A549 (cell line): ENCODE measurements around the gene IL17A. TPM values are rescaled to one million over a fixed set of nuclear protein-coding genes. Genes with fewer than 3 reads are reported as not detected.

Source experiments
- ATAC-seq, 2 experiments: fragments of 200-7000 bp in 1 of 2; fragments of >200 bp in 1 of 2; cut with Nextera tagmentation in 1 of 2; cut with Tn5 transposase in 1 of 2; 3 replicates each; pipeline versions ENCODE4 v1.8.0 to v1.9.1; 2018 to 2020; ENCODE audit warnings: mild to moderate bottlenecking in 1 of 2, moderate library complexity in 1 of 2
- CTCF ChIA-PET: fragments of 300-600 bp; sonication (Branson Sonifier 250); formaldehyde crosslinking; extraction: SDS; loops from one replicate; lab custom pipeline; 2021; ENCODE audit warnings: antibody characterized with exemption, inconsistent platforms; lab: Yijun Ruan, JAX
- POLR2A ChIA-PET: fragments of 350-600 bp; formaldehyde crosslinking; extraction: SDS; loops from one replicate; lab custom pipeline; 2021; ENCODE audit warnings: antibody characterized with exemption, inconsistent platforms; lab: Yijun Ruan, JAX
- DNase-seq, 2 experiments: peaks; one replicate each; pipeline versions ENCODE4 v3.0.0 to v3.0.0-alpha.2; 2011 to 2016; ENCODE audit warnings: low read depth in 1 of 2, low spot score in 1 of 2
- FAIRE-seq: peaks from 2 replicates; lab custom pipeline; 2011; peaks lifted over from hg19 to GRCh38; lab: Jason Lieb, UNC
- H3K27ac ChIP-seq, 2 experiments: fragments of >200 bp; sonication (Bioruptor Twin); formaldehyde crosslinking; 3 replicates each; pipeline ENCODE4 v1.5.1; 2016 to 2017
- H3K4me1 ChIP-seq: fragments of >200 bp; sonication (Bioruptor Twin); formaldehyde crosslinking; 3 replicates; pipeline ENCODE4 v1.6.1; 2016
- H3K4me2 ChIP-seq: fragments of >200 bp; sonication (Bioruptor Twin); formaldehyde crosslinking; 3 replicates; pipeline ENCODE4 v1.6.1; 2016
- H3K4me3 ChIP-seq: fragments of >200 bp; sonication (Bioruptor Twin); formaldehyde crosslinking; 3 replicates; pipeline ENCODE4 v1.5.1; 2016
- H3K9me3 ChIP-seq: fragments of >200 bp; sonication (Bioruptor Twin); formaldehyde crosslinking; 3 replicates; pipeline ENCODE4 v1.6.1; 2016
- BHLHE40 ChIP-seq: IDR thresholded peaks from 2 replicates; pipeline ENCODE4 v1.6.1; 2012; ENCODE audit warnings: low read depth, low read length, inconsistent platforms
- CBX2 ChIP-seq: fragments of 200-600 bp; sonication (generic); IDR thresholded peaks from 2 replicates; pipeline ENCODE4 v1.6.1; 2016; ENCODE audit warnings: low read depth, mild to moderate bottlenecking, borderline replicate concordance
- CEBPB ChIP-seq, 2 experiments: fragments of >200 bp in 1 of 2; sonication (Bioruptor Twin) in 1 of 2; formaldehyde crosslinking in 1 of 2; IDR thresholded peaks; 2 replicates each; pipeline ENCODE4 v1.6.1; 2012 to 2016
- CHD4 ChIP-seq: fragments of 200-600 bp; sonication (generic); IDR thresholded peaks from 2 replicates; pipeline ENCODE4 v1.6.1; 2016; ENCODE audit warnings: antibody characterized with exemption, mild to moderate bottlenecking, borderline replicate concordance
- CTCF ChIP-seq: fragments of >200 bp; sonication (Bioruptor Twin); formaldehyde crosslinking; IDR thresholded peaks from 3 replicates; pipeline ENCODE4 v1.5.1; 2016
- EHF ChIP-seq: fragments of 250-450 bp; sonication (Bioruptor Pico); IDR thresholded peaks from 2 replicates; pipeline ENCODE4 v1.5.0; 2020; ENCODE audit warnings: mild to moderate bottlenecking
- FOSL2 ChIP-seq, 2 experiments: fragments of 450-650 bp in 1 of 2; fragments of >200 bp in 1 of 2; sonication (Bioruptor Twin) in 1 of 2; formaldehyde crosslinking; IDR thresholded peaks; 2 replicates each; pipeline versions ENCODE4 v1.5.0 to v1.6.1; 2016 to 2020; ENCODE audit warnings: mild to moderate bottlenecking in 1 of 2, moderate library complexity in 1 of 2
- GATA3 ChIP-seq: IDR thresholded peaks from 2 replicates; pipeline ENCODE4 v1.6.1; 2012; ENCODE audit warnings: borderline replicate concordance
- HDAC2 ChIP-seq: fragments of 200-600 bp; sonication (generic); IDR thresholded peaks from 2 replicates; pipeline ENCODE4 v1.6.1; 2016
- HMGXB4 ChIP-seq: fragments of 250-450 bp; sonication (Bioruptor Pico); IDR thresholded peaks from 2 replicates; pipeline ENCODE4 v1.5.0; 2021; ENCODE audit warnings: mild to moderate bottlenecking, moderate library complexity, borderline replicate concordance
- HOXA7 ChIP-seq: fragments of 250-450 bp; sonication (Bioruptor Pico); IDR thresholded peaks from 2 replicates; pipeline ENCODE4 v1.5.0; 2020; ENCODE audit warnings: mild to moderate bottlenecking, moderate library complexity
- JUNB ChIP-seq: fragments of >200 bp; sonication (Bioruptor Twin); formaldehyde crosslinking; IDR thresholded peaks from 2 replicates; pipeline ENCODE4 v1.6.1; 2016
- MAFK ChIP-seq: fragments of 450-650 bp; IDR thresholded peaks from 2 replicates; pipeline ENCODE4 v1.6.1; 2014; ENCODE audit not compliant: partially characterized antibody
- NFE2L2 ChIP-seq: fragments of 150-350 bp; conservative IDR thresholded peaks from 2 replicates; pipeline ENCODE4 v1.6.1; 2014; ENCODE audit warnings: low read length
- RAD21 ChIP-seq, 2 experiments: fragments of >200 bp in 1 of 2; sonication (Bioruptor Twin) in 1 of 2; formaldehyde crosslinking in 1 of 2; IDR thresholded peaks in 1 of 2; conservative IDR thresholded peaks in 1 of 2; 2 replicates in 1 of 2; 3 replicates in 1 of 2; pipeline ENCODE4 v1.6.1; 2012 to 2018; ENCODE audit warnings: inconsistent platforms in 1 of 2
- REST ChIP-seq: fragments of 200-600 bp; sonication (generic); IDR thresholded peaks from 2 replicates; pipeline ENCODE4 v1.6.1; 2016; ENCODE audit warnings: antibody characterized with exemption, mild to moderate bottlenecking, moderate library complexity
- SMC3 ChIP-seq: fragments of >200 bp; sonication (Bioruptor Twin); formaldehyde crosslinking; IDR thresholded peaks from 3 replicates; pipeline ENCODE4 v1.6.1; 2018; ENCODE audit warnings: inconsistent platforms
- TP53 ChIP-seq: fragments of 250-450 bp; sonication (Bioruptor Pico); IDR thresholded peaks from 2 replicates; pipeline ENCODE4 v1.5.0; 2021; ENCODE audit warnings: mild to moderate bottlenecking, moderate library complexity
- ZSCAN20 ChIP-seq: fragments of 250-450 bp; sonication (Bioruptor Pico); IDR thresholded peaks from 2 replicates; pipeline ENCODE4 v1.8.0; 2022; ENCODE audit warnings: mild to moderate bottlenecking, moderate library complexity
- WGBS: methylation state at CpG from one replicate; pipeline ENCODE4 v1.1.6; 2017; ENCODE audit errors: missing lambda C conversion rate; 5-methylcytosine and 5-hydroxymethylcytosine counted together
- polyA plus RNA-seq, 4 experiments: library from polyadenylated mRNA; depleted of rRNA in 3 of 4; stranded (reverse); fragments of >200 nt; fragmentation: RNase III in 1 of 4; extraction: RNeasy Plus Mini Kit Qiagen cat#74134 plus additional on column Dnase treatment in 1 of 4; gene quantifications; 2 replicates in 3 of 4; 3 replicates in 1 of 4; pipeline ENCODE4 v1.2.3, GENCODE V29; 2011 to 2017

The IL17A gene
- polyA plus RNA-seq, 2 of the 4 experiments (the other 2 are of a cell fraction): not detected

- POLR2A ChIA-PET: no interaction called here
- WGBS: 21% methylated on average over 4 of the region's 4 CpGs
- no peak overlapping the region for H3K27ac ChIP-seq
- ATAC-seq: peak; percentile 56 to 63; a peak in 3 of 6 replicates
- peak; percentile 52 for TF ChIP-seq SMC3
- TF ChIP-seq NFE2L2: no peak
- TF ChIP-seq RAD21 (conservative IDR thresholded peaks at IDR 0.05 in 1 of 2, IDR thresholded peaks at IDR 0.05 in 1 of 2): peak; percentile 66 to 71; a peak in 4 of 5 replicates
- TF ChIP-seq CTCF: peak; percentile 54
- TF ChIP-seq, all 56 proteins: peak for 3
- no peak overlapping the region for H3K4me3 ChIP-seq
- DNase-seq (peak; percentile 2 to 38), FAIRE-seq (no peak)
- CTCF ChIA-PET: interaction anchor here (0.6 to 2.1 kb wide), 12 partner anchors 9 to 652 kb away, joined by 3 to 10 read pairs (median 4); no protein-coding TSS in a partner anchor
- H3K4me1 ChIP-seq: no peaks in the 10 kb centered on the region
- no peaks in the 10 kb centered on the region for H3K9me3 ChIP-seq
- H3K4me2 ChIP-seq: no peak overlapping the region
These were observed 23.0 kb upstream of the IL17A start for GRCh38 chr6:52162940-52163908.

DNA sequence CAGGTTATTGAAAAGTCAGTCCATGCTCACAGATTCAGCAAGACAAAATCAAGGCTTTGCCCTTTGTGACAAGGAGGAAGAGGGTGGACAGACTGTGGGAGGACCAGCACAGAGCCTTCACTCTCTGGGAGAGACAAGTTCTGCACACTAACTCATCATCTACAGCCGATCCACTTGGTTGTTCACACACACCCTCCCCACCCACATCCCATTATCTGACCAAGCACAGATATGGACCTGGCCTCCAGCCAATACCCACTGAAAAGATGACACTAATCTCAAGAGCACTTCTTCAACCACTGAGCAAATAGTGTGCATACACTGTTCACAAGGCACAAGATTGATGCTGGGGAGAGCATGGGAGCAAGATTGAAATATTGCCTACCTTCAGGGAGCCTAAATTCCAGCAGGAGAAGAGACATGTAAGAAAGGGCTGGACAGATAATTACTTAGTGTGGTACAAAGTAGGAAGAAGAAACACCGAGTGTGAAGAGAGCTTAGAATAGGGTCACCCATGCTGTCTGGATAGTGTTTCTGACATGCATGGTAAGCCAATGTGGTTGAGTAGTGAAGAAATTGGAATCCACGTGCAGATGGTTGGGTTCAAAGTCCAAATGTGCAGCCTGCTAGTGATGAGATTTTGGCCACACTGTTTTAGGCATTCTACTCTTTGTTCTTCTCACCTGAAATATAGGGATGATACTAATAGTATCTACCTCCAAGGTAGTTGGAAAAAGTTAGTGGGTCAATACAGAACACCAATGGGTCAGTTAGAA is 21.7 kb upstream of the IL17A start:
- Histone ChIP-seq H3K4me2 (no peak overlapping the region), H3K9me3 (no peaks in the 10 kb centered on the region), H3K27ac (no peak overlapping the region), H3K4me1 (no peaks in the 10 kb centered on the region), H3K4me3 (no peak overlapping the region)
- 9% methylated on average over 3 of the region's 3 CpGs for WGBS
- no peak for ATAC-seq
- ChIA-PET POLR2A (no interaction called here), CTCF (interaction anchor here (1.1 to 1.6 kb wide), 3 partner anchors 99 to 100 kb away, joined by 4 to 6 read pairs (median 4); no protein-coding TSS in a partner anchor)
- no peak for DNase-seq
- FAIRE-seq: no peak
- TF ChIP-seq HMGXB4 (CRISPR knock-in tag) (no peak), JUNB (no peak), BHLHE40 (no peak), HDAC2 (no peak), CHD4 (no peak), RAD21 (conservative IDR thresholded peaks at IDR 0.05 in 1 of 2, IDR thresholded peaks at IDR 0.05 in 1 of 2) (no peak), CEBPB (IDR thresholded peaks at IDR 0.05) (no peak), MAFK (no peak), ZSCAN20 (CRISPR knock-in tag) (no peak), TP53 (CRISPR knock-in tag) (no peak), CTCF (no peak), FOSL2 (IDR thresholded peaks at IDR 0.05) (no peak), FOSL2 (CRISPR knock-in tag; IDR thresholded peaks at IDR 0.05) (no peak), HOXA7 (CRISPR knock-in tag) (no peak), GATA3 (no peak), EHF (CRISPR knock-in tag) (no peak), CBX2 (no peak), REST (no peak)
